ENCODE results near the gene NDST1.

The NDST1 gene

DNA sequence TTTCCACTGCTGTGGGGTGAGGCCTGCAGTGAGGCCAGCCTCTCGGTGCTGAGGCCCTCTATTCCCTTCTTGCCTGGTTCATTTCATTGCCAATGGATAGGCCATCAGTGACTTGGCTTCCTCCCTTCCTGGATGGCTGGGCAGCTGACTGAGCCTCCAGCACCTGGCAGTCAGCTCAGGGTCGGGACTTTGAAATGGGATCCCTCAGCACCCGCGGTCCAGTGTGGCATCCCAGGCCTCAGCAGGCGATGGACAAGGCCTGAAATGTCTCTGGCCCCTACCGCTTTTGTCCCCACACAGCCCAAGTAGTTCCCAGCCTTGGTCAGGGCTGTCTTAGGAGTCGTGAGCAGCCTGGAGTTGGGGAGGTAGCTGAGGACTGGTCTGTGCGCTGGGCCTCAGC is 17.2 kb downstream of the NDST1 start:
- H2AFZ ChIP-seq (ENCODE audit: low read length) = no peak overlapping the region
- H3K79me2 ChIP-seq (ENCODE audit: insufficient read depth, low read length) = no peaks in the 10 kb centered on the region
- no peaks in the 10 kb centered on the region for H3K9me3 ChIP-seq (ENCODE audit: low read length)
- H3K4me1 ChIP-seq (ENCODE audit: insufficient read depth, low read length, severe bottlenecking) = no peaks in the 10 kb centered on the region
- no peaks in the 10 kb centered on the region; the same call in 1 of the 2 replicates for H3K36me3 ChIP-seq (ENCODE audit: insufficient read depth, low read length)
- no peaks in the 10 kb centered on the region for H3K9me2 ChIP-seq (ENCODE audit: low read depth, low read length)
- H3K27ac ChIP-seq (ENCODE audit: low read depth, low read length, poor library complexity, severe bottlenecking) = no peak overlapping the region
- no peak overlapping the region for H3K9ac ChIP-seq (ENCODE audit: low read length)
- H3F3A ChIP-seq (ENCODE audit: insufficient read depth, low read length) = no peaks in the 10 kb centered on the region
- TF ChIP-seq, protein P1, sequence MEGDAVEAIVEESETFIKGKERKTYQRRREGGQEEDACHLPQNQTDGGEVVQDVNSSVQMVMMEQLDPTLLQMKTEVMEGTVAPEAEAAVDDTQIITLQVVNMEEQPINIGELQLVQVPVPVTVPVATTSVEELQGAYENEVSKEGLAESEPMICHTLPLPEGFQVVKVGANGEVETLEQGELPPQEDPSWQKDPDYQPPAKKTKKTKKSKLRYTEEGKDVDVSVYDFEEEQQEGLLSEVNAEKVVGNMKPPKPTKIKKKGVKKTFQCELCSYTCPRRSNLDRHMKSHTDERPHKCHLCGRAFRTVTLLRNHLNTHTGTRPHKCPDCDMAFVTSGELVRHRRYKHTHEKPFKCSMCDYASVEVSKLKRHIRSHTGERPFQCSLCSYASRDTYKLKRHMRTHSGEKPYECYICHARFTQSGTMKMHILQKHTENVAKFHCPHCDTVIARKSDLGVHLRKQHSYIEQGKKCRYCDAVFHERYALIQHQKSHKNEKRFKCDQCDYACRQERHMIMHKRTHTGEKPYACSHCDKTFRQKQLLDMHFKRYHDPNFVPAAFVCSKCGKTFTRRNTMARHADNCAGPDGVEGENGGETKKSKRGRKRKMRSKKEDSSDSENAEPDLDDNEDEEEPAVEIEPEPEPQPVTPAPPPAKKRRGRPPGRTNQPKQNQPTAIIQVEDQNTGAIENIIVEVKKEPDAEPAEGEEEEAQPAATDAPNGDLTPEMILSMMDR (IDR thresholded peaks at IDR 0.05; ENCODE audit: low read length) = no peak
- TF ChIP-seq EZH2 (IDR thresholded peaks at IDR 0.05; ENCODE audit: borderline replicate concordance, low read length) = no peak
- H3K27me3 ChIP-seq (ENCODE audit: insufficient read depth, low read length) = no peaks in the 10 kb centered on the region; the same call in 1 of the 2 replicates
- no peak overlapping the region for H3K4me2 ChIP-seq (ENCODE audit: low read length)
- H4K20me1 ChIP-seq (ENCODE audit: insufficient read depth, low read length) = no peaks in the 10 kb centered on the region
- no peak overlapping the region for H3K4me3 ChIP-seq (ENCODE audit: low read depth, low read length, poor library complexity, severe bottlenecking)

DNA sequence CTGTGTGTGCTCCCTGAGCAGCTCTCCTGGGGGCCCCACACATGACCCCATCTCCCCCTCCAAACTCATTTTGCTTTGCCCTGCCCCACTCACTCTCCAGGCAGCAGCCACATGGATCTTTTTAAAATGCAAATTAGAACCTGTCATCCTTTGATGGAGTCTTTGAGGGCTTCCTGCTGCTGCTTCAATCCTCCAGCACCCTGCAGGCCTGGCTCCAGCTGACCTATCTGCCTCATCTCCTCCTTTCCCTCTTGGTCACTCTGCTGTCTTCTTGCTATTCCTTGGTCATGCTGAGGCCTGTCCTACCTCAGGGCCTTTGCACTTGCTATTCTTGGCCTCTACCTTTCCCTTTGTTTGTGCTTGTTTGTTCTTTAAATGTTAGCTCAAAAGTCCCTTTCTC is 17.9 kb downstream of the NDST1 start:
- Histone ChIP-seq H3K79me2 (ENCODE audit: insufficient read depth, low read length) (no peaks in the 10 kb centered on the region), H4K20me1 (ENCODE audit: insufficient read depth, low read length) (no peaks in the 10 kb centered on the region), H3K9me2 (ENCODE audit: low read depth, low read length) (no peaks in the 10 kb centered on the region), H3K9me3 (ENCODE audit: low read length) (no peaks in the 10 kb centered on the region), H3F3A (ENCODE audit: insufficient read depth, low read length) (no peaks in the 10 kb centered on the region), H3K4me2 (ENCODE audit: low read length) (no peak overlapping the region), H2AFZ (ENCODE audit: low read length) (no peak overlapping the region), H3K36me3 (ENCODE audit: insufficient read depth, low read length) (no peaks in the 10 kb centered on the region; the same call in 1 of the 2 replicates), H3K4me1 (ENCODE audit: insufficient read depth, low read length, severe bottlenecking) (no peaks in the 10 kb centered on the region), H3K4me3 (ENCODE audit: low read depth, low read length, poor library complexity, severe bottlenecking) (no peak overlapping the region), H3K9ac (ENCODE audit: low read length) (no peak overlapping the region), H3K27me3 (ENCODE audit: insufficient read depth, low read length) (no peaks in the 10 kb centered on the region), H3K27ac (ENCODE audit: low read depth, low read length, poor library complexity, severe bottlenecking) (no peak overlapping the region)
- TF ChIP-seq EZH2 (IDR thresholded peaks at IDR 0.05; ENCODE audit: borderline replicate concordance, low read length) = no peak
- TF ChIP-seq, protein P1 (IDR thresholded peaks at IDR 0.05; ENCODE audit: low read length) = no peak

DNA sequence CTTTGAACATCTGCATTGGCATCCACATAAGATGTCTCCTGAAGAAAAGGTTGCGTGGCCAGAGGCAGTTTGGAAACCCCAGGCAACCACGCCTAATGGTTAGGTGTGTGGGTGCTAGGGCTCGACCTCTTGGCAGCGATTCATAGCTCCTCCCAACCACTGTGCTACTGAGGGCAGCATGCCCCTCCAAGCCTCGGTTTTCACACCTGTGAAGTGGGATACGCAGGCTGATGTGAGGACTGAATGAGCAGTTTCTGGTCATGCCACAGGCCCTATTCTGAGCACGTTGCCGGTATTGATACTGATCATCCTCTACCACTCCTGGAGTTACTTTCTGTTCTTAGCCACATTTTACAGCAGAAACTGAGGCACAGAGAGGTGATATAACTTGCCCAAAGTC is 19.1 kb downstream of the NDST1 start:
- no peak for TF ChIP-seq EZH2 (IDR thresholded peaks at IDR 0.05; ENCODE audit: borderline replicate concordance, low read length)
- TF ChIP-seq, protein P1 (IDR thresholded peaks at IDR 0.05; ENCODE audit: low read length) = no peak
- no peak overlapping the region for H2AFZ ChIP-seq (ENCODE audit: low read length)
- H3K27me3 ChIP-seq (ENCODE audit: insufficient read depth, low read length) = no peaks in the 10 kb centered on the region
- no peak overlapping the region for H3K4me3 ChIP-seq (ENCODE audit: low read depth, low read length, poor library complexity, severe bottlenecking)
- H3K27ac ChIP-seq (ENCODE audit: low read depth, low read length, poor library complexity, severe bottlenecking) = no peak overlapping the region
- H3K79me2 ChIP-seq (ENCODE audit: insufficient read depth, low read length) = no peaks in the 10 kb centered on the region
- no peak overlapping the region for H3K9ac ChIP-seq (ENCODE audit: low read length)
- H3F3A ChIP-seq (ENCODE audit: insufficient read depth, low read length) = no peaks in the 10 kb centered on the region
- H3K4me1 ChIP-seq (ENCODE audit: insufficient read depth, low read length, severe bottlenecking) = no peaks in the 10 kb centered on the region
- no peaks in the 10 kb centered on the region for H3K9me3 ChIP-seq (ENCODE audit: low read length)
- no peaks in the 10 kb centered on the region; the same call in 1 of the 2 replicates for H3K36me3 ChIP-seq (ENCODE audit: insufficient read depth, low read length)
- no peak overlapping the region for H3K4me2 ChIP-seq (ENCODE audit: low read length)
- H4K20me1 ChIP-seq (ENCODE audit: insufficient read depth, low read length) = no peaks in the 10 kb centered on the region
- no peaks in the 10 kb centered on the region for H3K9me2 ChIP-seq (ENCODE audit: low read depth, low read length)
